ENCODE data around the gene ZNF823.

- TF ChIP-seq ZFP36 (IDR thresholded peaks at IDR 0.05; ENCODE audit: low read depth, low read length, partially characterized antibody) (no peak), POLR2A (conservative IDR thresholded peaks at IDR 0.05) (no peak), PTBP1 (IDR thresholded peaks at IDR 0.05; ENCODE audit: low read depth, low read length) (no peak)
Observed at GRCh38 chr19:11781295-11782057, 42.7 kb upstream of the ZNF823 start.

Data from K562 (cell line).